SHP77 (cell line): ENCODE data around the gene GABPB2.

Experiments used
- DNase-seq, 2 experiments: peaks; one replicate each; lab custom pipeline; 2025; lab: John Stamatoyannopoulos, UW

GABPB2 gene

DNA sequence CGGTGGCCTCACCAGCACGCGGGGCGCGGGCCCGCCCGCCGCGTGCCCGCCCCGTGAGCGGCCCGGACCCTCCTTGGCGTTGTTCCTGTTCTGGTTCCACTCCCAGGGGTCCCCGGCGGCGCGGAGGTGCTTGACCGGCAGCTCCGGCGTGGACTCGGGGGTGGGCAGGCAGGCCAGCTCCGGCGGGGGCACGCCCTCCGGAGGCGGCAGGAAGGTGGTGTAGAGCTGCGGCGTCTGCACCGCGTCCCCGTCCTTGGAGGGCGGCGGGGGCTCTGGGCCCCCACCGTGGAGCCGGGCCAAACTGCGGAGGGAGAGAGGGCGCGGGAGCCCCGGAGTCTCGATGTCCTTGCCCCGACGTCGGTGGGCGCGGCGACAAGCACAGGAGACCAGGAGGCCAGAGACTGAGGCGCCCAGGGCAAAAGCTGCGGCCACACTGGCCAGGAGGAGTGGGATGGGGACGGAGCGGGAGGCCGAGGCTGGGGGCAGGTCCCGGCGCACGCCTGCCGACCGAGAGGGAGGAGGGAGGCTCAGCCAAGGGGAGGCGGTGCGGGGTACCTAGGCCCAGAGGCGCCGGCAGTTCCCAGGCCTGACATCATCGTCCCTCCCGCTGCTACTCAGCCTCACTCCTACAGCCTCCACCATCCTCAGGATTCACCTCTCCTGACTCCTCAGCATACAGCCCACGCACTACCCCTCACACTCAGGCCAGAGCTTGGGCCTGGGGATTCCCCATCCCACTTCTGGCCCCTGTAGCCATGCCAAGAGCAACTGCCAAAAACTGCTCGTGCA is 62.7 kb downstream of the GABPB2 start:
- DNase-seq, result no peak

DNA sequence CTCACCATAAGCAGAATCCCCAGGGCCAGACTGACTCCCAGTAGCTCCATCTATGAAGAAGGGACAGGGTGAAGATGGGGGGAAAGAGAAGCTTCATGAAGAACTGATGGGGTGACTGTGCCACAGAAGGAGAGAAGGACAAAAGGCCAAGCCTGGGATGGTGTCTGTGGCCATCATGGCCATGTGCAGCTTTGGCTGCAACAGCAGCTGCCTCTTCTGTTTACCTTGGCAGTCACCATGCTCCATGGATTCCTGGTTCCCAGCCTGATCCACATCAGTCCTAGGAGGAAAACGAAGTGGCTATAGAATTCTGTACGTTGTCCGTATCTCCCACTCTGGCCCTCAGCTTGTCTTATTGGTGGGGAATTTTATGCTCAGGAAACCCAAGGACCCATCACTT is 63.8 kb downstream of the GABPB2 start:
- DNase-seq, result peak in 1 of 2 experiments; percentile 51

DNA sequence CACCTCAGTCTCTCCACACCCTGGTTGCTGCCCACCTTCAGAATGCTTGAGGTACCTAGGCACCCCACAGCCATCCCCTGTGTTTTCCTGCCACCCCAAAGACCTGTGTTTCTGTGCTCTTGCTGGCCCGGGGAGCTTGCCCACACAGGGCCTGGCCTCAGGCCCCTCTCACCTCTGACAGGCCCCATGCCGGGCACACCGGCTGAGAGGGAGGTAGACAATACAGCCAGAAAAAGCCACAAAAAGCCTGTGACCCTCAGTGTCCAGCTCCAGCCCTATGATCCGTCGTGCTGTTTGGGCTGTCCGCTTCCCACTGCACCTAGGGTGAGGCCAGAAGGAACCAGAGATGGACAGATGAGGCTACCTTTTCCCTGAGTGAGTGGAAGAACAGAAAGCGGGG is 64.4 kb downstream of the GABPB2 start:
- no peak for DNase-seq

DNA sequence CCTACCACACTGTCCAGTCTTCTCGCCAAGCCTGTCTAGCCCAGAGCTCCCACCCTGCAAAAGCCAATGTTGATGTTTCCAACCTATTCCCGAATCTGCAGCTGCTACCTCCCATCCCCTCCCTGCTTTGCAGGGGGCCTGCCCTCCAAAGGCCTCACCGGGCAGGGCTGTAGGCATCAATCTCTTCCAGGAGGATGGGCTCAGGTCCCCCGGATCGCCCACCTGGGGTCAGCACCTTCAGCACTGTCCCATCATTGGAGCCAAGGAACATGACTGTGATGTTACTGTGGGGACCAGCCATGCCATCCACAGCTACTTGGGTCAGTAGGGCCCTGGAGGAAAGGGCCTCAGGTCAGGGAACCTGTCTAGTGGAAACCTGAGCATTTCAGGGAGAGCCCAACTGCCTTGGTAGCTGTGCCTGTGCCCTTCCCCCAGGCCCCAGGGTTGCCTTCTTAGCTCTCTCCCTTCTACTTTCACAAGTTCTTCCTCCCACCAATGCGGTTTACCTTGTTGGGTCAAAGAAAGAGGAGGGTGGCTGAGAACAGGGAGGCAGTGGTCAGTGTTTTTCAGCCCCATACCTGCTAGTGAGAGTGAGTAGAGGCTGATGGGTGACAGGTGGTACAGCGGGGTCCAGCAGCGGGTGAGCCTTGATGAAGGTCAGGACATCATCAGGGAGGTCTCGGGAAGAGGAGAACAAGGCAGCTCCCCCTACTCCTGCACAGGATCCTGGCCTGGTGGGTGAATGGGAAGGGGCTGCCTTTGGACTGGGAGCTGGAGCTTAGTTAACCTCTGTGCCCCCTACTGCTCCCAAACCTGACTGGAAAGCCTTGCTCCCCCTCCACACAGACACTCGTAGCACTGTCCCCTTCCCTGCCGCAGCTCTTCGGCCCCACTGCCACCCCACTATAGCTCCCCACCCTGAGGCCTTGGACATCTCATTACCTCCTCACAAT is 65.1 kb downstream of the GABPB2 start:
- DNase-seq, result no peak

DNA sequence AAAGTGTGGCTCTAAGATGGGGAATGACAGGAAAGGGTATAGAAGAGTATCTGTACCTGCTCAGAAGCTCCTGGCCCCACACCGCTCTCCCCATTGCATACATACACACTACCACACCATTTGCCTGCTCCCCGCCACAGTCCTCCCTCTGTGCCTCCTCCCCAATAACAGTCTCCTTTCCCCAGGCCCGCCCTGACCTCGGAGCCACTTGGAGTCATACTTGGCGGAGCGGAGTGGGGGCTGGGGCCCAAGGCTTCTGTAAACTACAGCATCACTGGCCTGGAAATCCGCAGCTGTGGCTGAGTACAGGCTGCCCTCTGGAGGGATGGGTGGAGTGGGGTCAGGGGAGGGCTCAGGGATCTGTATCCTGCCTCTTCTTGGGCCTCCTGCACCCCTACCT is 67.2 kb downstream of the GABPB2 start:
- no peak for DNase-seq

DNA sequence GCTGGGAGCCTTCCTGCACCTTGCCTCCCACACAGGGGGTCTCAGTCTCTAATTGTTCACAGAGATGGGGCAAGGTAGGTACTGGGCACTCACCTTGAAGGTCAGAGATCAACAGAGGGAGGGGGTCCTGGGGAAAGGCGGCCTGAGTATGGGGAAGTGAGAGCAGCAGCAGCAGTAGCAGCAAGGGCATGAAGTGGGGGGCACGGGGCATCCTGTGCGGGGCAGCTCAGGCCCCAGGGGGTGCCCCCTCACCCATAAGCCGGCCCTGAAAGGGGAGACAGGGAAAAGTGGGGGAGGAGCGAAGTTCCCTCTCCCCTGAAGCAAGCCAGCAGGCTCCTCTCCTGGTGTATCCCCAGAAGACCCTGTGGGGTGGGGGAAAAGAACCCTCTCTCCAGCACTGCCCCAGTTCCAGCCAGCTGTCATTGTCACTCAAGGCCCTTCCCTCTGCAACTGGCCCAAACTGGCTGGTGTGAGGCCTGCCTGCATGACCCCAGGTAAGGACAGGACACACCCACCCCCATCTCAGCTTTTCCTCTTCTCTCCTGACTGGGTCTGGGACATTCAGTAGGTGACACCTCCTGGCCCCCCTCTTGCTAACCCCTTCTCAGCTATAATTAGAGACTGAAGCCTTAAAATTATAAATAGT is 72.0 kb downstream of the GABPB2 start:
- no peak for DNase-seq

DNA sequence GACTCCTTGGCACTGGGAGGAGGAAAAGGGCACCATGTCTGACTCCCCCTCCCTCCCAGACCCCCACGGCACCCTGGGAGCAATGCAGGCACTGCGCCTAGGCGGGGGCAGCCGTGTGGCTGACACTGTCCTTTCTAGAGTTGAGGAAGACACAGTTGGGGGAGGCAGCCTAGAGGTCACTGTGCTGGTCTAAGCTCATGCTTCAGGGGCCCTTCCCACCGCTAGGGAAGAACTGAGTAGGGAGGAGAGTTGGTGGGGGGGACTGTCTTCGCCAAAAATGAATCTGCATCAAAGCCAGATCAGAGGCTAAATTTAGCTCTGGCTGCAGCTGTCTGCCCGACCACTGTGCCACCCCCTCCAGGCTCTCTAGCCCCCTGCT is 72.5 kb downstream of the GABPB2 start:
- DNase-seq, result no peak

DNA sequence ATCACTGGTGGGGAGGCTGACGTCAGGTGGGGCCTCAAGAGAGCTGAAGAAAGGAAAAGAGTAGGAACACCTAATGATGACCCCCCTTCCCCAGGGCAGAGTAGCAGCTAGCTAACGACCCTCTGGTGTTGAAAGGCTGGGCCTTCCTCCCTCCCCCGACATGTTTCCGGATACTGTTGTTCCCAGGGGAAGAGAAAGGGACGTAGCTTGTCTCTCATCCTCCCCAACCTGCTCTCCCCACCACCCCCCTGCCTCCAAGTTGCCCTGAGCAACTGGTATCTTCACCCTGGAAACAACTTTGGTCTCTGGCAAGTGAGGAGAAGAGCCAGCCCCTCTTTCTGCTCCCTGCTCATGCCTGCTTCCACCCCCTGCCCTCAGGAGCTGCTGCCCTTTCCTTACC is 73.4 kb downstream of the GABPB2 start:
- DNase-seq, result no peak

DNA sequence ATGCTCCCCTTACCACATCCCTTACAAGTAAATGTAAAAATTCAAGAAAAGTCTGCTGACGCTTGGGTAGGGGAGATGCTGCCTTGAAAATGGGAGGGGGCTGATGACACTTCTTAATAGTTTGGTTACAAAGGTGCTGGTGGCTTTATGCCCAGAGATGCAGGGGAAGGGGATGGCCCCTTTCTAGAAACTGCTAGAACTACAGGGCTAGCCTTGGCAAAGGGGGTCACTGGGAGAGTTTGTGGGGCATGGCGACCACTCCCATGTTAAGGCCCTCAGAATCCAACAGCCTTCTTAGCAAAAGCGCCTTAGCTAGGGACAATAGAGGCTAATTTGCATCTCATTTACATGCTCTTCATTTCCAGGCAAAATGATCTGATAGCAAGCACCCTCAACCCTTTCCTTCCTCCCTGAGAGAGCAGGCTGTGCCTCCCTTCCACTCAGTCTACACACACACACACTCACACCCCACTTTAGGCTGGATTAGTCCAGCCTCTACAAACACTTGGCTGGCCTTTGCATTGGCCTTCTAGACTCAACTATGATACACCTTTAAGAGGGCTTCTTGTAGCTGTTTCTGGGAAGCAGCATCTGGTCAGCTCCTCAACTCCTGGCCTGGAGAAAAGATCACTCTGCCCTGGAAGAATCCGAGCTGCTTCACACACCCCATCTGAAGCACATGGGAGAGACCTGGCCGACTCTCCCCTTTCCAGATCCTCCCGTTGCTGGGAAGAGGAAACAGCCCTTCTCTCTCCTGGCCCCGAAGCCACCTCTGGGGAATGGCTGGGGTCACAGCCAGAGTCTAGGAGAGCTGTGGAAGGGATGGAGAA is 74.1 kb downstream of the GABPB2 start:
- no peak for DNase-seq

DNA sequence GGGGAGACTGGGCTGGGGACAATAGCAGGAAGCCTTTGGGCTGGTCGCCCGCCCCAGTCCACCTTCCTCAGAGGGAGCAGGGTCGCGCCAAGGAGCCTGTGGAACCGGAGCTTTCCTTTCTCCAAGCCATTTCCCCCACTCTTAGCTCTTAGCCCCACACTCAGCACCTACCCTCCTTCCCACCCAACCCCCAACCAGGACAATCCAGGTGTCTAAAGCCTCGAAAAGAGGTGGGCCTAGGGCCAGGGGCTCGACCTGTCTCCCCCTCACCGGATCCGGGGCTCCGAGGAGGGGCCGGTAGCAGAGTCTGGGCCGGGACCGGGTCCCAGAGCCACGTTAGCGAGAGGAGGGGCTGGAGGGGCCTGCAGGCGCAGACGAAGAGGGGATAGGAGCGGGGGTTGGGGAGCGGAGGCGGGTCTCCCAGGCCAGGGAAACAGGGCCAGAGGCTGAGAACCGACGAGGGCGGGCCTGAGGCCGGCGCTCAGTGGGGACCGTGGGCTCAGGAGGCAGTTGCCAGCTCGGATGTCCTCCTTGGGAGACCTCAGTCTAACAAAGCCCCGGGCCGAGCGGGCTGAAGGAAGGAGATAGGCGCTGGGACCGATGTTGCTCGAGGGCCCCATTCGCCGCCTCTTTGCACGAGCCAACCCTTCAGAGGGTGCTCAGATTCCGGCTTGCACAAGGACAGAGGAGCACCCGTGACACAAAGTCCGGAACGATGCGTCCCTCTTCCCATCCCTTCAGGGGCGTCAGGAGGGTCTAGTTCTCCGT is 74.9 kb downstream of the GABPB2 start:
- peak in 1 of 2 experiments; percentile 29 for DNase-seq

DNA sequence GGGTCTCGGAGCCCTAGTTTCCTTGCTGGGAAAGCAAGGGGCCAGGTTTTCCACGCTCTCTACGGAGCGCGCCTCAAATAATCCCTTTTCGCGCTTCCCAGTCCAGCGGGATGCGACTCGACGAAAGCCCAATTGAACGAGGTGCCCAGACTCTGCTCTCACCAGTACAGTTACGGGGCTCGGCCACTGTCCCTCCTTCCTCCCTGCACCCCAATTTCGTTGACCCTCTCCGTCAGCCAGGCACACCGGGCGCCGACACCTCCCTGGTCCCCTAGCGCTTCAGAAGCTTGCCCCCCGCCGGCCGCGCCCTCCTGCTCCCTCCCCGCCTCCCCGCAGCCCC is 75.5 kb downstream of the GABPB2 start:
- DNase-seq, result no peak

DNA sequence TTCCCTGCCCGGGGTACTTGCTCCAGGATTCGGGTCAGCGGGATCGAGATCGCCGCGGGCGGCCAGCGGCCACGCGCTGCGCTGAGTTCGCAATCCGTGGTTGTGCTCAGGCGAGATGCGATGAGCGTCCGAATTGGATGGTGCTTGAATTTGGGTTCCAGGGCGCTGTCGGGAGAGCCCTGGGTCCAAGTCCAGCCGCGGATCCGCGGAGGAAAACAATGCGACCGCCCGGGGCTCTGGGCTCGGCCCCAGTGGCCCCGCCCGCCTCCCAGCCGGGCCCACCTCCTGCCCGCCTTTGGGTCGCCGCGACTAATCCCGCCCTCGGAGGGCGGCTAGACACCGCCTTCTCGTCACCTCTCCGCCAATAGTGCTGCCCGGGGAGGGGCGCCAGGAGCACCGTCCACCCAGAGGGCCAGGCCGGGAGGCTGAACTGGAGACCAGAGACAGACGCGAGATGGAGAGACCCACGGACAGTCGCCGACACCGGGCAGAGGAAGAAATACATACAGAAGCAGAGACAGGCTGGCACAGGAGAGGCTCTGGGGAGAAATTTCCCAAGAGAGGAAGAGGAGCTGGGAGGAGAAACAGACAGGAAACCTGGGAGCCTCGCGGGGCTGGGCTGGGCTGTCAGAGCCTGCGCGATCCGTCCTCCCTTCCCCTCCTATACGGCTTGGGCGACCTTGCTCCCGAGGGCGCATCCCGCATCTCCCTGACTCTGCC is 76.0 kb downstream of the GABPB2 start, which contains the start of gene SEMA6C:
SEMA6C (minus strand) TSS at position 220 of the 720 bp plus-strand sequence. CDS start 4,010 bp downstream, outside the sequence.
- peak; percentile 97 to 99 for DNase-seq

DNA sequence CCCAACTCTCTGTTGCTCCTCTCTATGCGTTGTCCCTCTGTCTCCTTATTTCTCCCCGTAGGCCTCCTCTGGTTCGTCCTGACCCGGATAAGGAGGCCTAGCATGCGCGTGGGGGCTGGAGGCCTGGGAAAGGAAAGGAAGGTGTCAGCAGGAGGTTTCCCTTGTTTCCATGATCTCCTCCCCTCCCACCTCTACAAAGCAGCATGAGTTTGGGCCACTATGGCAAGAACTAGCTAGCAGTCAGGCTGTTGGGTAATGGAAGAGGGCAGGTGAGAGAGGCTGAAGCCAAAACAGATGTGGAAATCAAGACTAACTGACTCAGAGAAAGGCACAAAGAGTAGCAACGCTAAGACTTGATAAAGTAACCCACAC is 76.6 kb downstream of the GABPB2 start:
- DNase-seq, result peak in 1 of 2 experiments; percentile 5

DNA sequence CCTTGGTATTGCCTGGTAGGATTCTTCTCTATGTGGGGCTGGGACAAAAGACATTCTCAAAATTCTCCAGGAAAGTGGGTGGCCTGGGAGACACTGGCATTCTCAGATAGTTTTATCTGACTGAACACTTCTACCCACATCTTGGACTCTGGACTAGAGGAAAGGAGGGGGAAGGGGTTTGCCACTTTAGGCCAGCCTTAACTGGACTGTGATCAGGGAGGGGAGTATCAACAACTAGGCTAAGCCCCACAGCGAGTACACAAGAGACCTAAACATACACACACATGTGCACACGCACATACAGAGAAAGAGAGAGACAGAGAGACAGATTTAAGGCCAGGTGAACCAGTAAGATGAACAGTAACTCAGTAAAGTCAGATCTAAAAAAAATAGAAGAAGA is 77.1 kb downstream of the GABPB2 start:
- DNase-seq, result no peak

DNA sequence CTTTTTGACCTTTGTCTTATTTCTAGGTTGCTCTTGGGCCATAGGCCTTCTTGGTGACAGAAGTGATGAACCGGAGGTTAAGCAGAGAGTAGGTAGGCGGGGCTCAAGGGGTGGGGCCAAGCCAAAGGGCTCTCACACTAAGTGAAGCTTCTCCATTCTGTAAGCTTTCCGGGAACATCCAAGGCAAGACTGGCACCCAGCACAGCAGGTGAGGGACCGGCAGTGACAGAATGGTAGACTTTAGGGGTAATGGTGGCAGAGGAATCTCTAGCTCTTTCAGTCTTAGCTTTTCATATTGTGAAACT is 85.9 kb downstream of the GABPB2 start, which contains the start of gene TNFAIP8L2:
TNFAIP8L2 (plus strand) TSS at position 135 of the 305 bp plus-strand sequence. CDS start 2,049 bp downstream, outside the sequence.
- no peak for DNase-seq

DNA sequence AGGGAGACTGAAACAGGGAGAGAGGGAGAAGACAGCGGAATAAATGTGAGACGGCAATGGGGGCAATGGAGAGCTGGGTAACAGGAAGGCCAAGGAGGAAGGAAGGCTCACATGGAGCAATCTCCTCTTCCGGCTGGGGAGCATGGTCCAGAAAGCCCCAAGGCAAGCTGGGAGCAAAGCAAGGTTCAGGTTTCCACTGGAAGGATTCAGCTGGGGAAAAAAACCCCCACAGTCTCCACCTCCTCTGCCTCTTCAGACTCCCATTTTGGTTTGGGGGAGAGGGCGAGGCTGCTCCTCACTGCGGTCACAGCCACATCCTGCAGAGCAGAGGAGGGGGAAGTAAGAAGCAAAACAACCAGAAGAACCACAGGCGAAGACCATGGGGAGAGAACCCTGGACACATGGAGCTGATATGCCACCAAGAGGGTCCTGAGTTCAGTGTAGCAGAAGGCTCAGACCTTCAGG is 86.5 kb downstream of the GABPB2 start:
- DNase-seq, result no peak

DNA sequence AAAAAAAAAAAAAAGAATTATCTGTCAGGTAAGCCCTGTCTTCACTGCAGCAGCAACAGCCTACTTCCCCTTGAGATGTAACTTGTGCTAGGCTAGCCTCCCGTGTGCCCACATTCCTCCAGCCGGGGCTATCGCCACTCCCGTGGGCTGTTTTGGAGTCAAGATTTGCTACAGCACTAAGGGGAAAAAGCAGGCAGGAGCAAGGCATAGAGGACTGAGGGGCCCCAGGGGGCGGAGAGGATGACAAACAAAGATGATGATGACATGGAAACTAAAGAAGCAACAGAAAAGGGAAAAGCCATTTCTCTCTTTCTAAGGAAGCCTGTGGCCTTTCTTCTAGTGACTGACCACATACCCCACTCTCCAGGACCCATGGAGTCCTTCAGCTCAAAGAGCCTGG is 87.8 kb downstream of the GABPB2 start:
- no peak for DNase-seq

DNA sequence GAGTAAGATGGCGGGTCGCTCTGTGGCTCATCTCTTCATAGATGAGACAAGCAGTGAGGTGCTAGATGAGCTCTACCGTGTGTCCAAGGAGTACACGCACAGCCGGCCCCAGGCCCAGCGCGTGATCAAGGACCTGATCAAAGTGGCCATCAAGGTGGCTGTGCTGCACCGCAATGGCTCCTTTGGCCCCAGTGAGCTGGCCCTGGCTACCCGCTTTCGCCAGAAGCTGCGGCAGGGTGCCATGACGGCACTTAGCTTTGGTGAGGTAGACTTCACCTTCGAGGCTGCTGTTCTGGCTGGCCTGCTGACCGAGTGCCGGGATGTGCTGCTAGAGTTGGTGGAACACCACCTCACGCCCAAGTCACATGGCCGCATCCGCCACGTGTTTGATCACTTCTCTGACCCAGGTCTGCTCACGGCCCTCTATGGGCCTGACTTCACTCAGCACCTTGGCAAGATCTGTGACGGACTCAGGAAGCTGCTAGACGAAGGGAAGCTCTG is 88.2 kb downstream of the GABPB2 start:
- no peak for DNase-seq

DNA sequence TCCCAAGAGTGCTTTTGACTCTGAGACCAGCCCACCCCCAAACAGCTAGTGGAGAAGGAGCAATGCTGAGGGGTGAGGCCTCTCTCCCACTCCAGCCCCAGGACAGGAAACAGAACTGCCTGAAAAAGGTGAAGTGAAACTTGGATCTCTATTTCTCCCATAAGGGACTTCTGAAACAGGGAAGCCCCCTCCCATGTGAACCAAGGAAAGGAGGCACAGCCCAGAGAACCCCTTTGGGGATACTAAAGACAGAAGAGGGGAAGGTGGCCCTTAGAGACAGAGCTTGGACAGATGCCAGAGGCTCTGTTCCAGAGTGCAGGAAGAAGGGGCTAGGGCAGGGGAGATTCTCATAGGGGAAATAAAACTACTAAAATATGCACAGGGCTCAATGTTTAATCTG is 88.8 kb downstream of the GABPB2 start:
- DNase-seq, result no peak

DNA sequence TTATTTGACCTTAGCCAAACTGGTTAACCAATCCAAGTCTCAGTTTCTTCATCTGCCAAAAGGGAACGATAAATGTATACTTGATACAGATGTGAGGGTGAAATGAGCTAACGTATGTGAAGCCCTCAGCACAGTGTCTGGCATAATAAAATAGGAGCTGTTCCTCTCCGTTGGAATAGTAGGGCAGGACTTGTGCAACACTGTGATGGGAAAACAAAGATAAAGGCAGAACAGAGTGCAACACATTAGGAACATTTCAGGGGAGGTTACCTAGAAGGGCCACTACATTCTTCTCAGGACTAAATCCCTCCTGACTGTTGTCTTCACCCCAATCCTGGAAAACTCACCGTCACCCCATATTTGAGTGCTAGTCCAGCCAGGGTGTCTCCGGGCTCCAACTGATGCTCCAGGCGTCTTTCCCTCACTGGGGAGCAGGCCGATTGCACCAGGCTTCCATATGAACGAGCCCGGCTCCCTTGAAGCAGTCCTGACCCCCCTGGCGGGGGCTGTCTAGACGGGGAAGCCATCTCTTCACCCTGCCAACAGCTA is 94.2 kb downstream of the GABPB2 start:
- DNase-seq, result no peak
